AG04449 (cell line): ENCODE data around the gene ABCA1.

Source experiments
- CTCF ChIA-PET: fragments of 350-600 bp; formaldehyde crosslinking; extraction: SDS; loops from one replicate; lab custom pipeline; 2021; ENCODE audit warnings: antibody characterized with exemption; lab: Yijun Ruan, JAX
- POLR2A ChIA-PET: fragments of 400-600, 350-600 bp; formaldehyde crosslinking; extraction: SDS; loops from one replicate; lab custom pipeline; 2020; ENCODE audit warnings: antibody characterized with exemption, inconsistent platforms; lab: Yijun Ruan, JAX
- DNase-seq: peaks from one replicate; pipeline ENCODE4 v3.0.0-alpha.2; 2010; ENCODE audit warnings: low read depth, low spot score
- H3K4me3 ChIP-seq: 2 replicates; pipeline ENCODE4 v1.5.1; 2011; ENCODE audit warnings: low read depth, mild to moderate bottlenecking, control low read depth, low read length
- CTCF ChIP-seq: IDR thresholded peaks from one replicate; pipeline ENCODE4 v1.5.1; 2011; ENCODE audit warnings: mild to moderate bottlenecking, moderate library complexity, low read length, control low read depth, inconsistent platforms; ENCODE audit not compliant: insufficient read depth; ENCODE audit errors: missing control alignments

Gene ABCA1

GRCh38 chr9:104794070-104794469, 133.9 kb downstream of the ABCA1 start:
- H3K4me3 ChIP-seq = no peak overlapping the region
- DNase-seq = no peak
- TF ChIP-seq CTCF = no peak
- ChIA-PET POLR2A (no interaction called here), CTCF (interaction anchor here (1.0 kb wide), 1 partner anchor 14 kb away, joined by 8 read pairs; no protein-coding TSS in a partner anchor)

DNA sequence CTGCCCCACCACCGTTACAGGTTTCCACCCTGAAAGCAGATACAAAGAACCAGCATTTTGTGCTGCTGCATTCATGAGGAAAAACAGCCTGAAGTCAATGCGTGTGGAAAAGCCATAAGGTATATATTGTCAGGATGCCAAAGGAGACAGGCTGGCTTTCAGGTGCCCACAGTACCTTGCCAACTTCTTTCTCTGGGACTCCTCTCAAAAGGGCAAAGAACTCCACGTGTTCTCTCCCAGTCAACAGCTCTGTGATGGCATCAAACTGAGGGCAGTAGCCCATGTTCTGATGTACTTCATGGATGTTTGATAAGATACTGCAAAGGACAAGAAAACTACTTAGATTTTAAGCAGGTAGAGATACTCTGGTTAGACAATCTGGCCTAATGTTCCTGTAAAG, 139.7 kb downstream of the ABCA1 start:
- TF ChIP-seq CTCF = no peak
- no peak for DNase-seq
- H3K4me3 ChIP-seq = no peak overlapping the region
- CTCF ChIA-PET = no interaction called here
- POLR2A ChIA-PET = no interaction called here

- H3K4me3 ChIP-seq = no peak overlapping the region
- CTCF ChIA-PET = interaction anchor here (1.2 kb wide), 1 partner anchor 10 kb away, joined by 3 read pairs; no protein-coding TSS in a partner anchor
- no peak for DNase-seq
- TF ChIP-seq CTCF = no peak
- POLR2A ChIA-PET = no interaction called here
Measured at GRCh38 chr9:104787306-104788015, 140.5 kb downstream of the ABCA1 start.

GRCh38 chr9:104786293-104786692, 141.7 kb downstream of the ABCA1 start:
- no peak overlapping the region for H3K4me3 ChIP-seq
- ChIA-PET POLR2A (no interaction called here), CTCF (interaction anchor here (1.2 kb wide), 1 partner anchor 11 kb away, joined by 3 read pairs; no protein-coding TSS in a partner anchor)
- no peak for TF ChIP-seq CTCF
- no peak for DNase-seq

DNA sequence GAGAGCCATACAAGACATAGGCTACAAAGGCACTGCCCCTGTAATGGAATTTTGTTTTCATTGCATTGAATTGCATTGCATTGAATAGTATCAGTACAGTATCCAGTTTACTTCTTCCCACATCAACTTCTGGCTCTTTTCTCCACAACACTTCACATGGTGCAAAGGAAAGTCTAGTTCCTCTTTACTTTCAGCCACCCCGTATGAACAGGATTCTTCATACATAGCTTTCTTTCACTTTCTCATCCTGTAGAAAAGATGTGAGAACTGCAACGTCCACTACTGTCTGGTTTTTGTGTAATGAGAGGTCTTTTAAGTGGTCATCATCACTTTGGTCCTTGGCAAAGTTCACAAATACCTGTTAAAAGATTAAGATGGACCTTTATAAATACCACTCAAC, 143.9 kb downstream of the ABCA1 start:
- no peak for TF ChIP-seq CTCF
- H3K4me3 ChIP-seq = no peak overlapping the region
- POLR2A ChIA-PET = no interaction called here
- CTCF ChIA-PET = no interaction called here
- DNase-seq = no peak

- H3K4me3 ChIP-seq = no peak overlapping the region
- TF ChIP-seq CTCF = no peak
- DNase-seq = no peak
- POLR2A ChIA-PET = no interaction called here
- CTCF ChIA-PET = interaction anchor here (0.8 to 1.5 kb wide), 2 partner anchors 80 to 632 kb away, joined by 3 to 7 read pairs; no protein-coding TSS in a partner anchor
Measured at GRCh38 chr9:104783588-104783987, 144.4 kb downstream of the ABCA1 start.
